ENCODE results near the gene TCF3.

TCF3 gene

GRCh38 chr19:1678073-1678472, 25.7 kb upstream of the TCF3 start:
- no peak for DNase-seq (ENCODE audit: extremely low read depth, low read depth)
- no peak for TF ChIP-seq CTCF (IDR thresholded peaks at IDR 0.05; ENCODE audit: low read depth, low read length, missing control alignments)
- H3K4me3 ChIP-seq (replicated peaks; ENCODE audit: low read depth, low read length): no peak overlapping the region

- TF ChIP-seq CTCF (IDR thresholded peaks at IDR 0.05; ENCODE audit: low read depth, low read length, missing control alignments): no peak
- no peak overlapping the region for H3K4me3 ChIP-seq (replicated peaks; ENCODE audit: low read depth, low read length)
- no peak for DNase-seq (ENCODE audit: extremely low read depth, low read depth)
Observed at GRCh38 chr19:1676351-1677266, 24.2 kb upstream of the TCF3 start.

- DNase-seq (ENCODE audit: extremely low read depth, low read depth): no peak
- TF ChIP-seq CTCF (IDR thresholded peaks at IDR 0.05; ENCODE audit: low read depth, low read length, missing control alignments): no peak
- H3K4me3 ChIP-seq (replicated peaks; ENCODE audit: low read depth, low read length): no peak overlapping the region
Observed at GRCh38 chr19:1675633-1676350, 23.4 kb upstream of the TCF3 start.

- DNase-seq (ENCODE audit: extremely low read depth, low read depth): no peak
Observed at GRCh38 chr19:1674293-1674679, 21.9 kb upstream of the TCF3 start.

GRCh38 chr19:1673645-1674292, 21.4 kb upstream of the TCF3 start:
- no peak overlapping the region for H3K4me3 ChIP-seq (replicated peaks; ENCODE audit: low read depth, low read length)
- no peak for DNase-seq (ENCODE audit: extremely low read depth, low read depth)
- no peak for TF ChIP-seq CTCF (IDR thresholded peaks at IDR 0.05; ENCODE audit: low read depth, low read length, missing control alignments)

More at GRCh38 chr19:1674293-1674679, 21.9 kb upstream of the TCF3 start:
- no peak overlapping the region for H3K4me3 ChIP-seq (replicated peaks; ENCODE audit: low read depth, low read length)
- TF ChIP-seq CTCF (IDR thresholded peaks at IDR 0.05; ENCODE audit: low read depth, low read length, missing control alignments): no peak

GRCh38 chr19:1672769-1673644, 20.6 kb upstream of the TCF3 start:
- H3K4me3 ChIP-seq (replicated peaks; ENCODE audit: low read depth, low read length): no peak overlapping the region
- no peak for TF ChIP-seq CTCF (IDR thresholded peaks at IDR 0.05; ENCODE audit: low read depth, low read length, missing control alignments)
- no peak for DNase-seq (ENCODE audit: extremely low read depth, low read depth)

Data from HFF-Myc (cell line).